Aorta (tissue), 5 donors: Measurements from ENCODE around the gene CDYL. TPM values are rescaled to one million over a fixed set of nuclear protein-coding genes. Genes with fewer than 3 reads are reported as not detected.

Source experiments
- ATAC-seq: fragments of 200-7000 bp; cut with Tn5 transposase; one replicate; pipeline ENCODE4 v1.9.1; 2022; ENCODE audit warnings: moderate library complexity; ENCODE audit not compliant: low FRiP score
- DNase-seq, 2 donors: peaks; one replicate each; pipeline ENCODE4 v3.0.0-alpha.2; 2020
- H3K27ac ChIP-seq, 2 donors: one replicate each; pipeline ENCODE4 v1.5.1; 2013; ENCODE audit warnings: low read length in 2 of 2, mild to moderate bottlenecking in 2 of 2, moderate library complexity in 2 of 2, control low read depth in 1 of 2, inconsistent platforms in 1 of 2, low read depth in 1 of 2
- H3K27me3 ChIP-seq, 2 donors: one replicate each; pipeline ENCODE4 v1.6.1; 2013; ENCODE audit warnings: control low read depth in 1 of 2, low read length in 1 of 2, mild to moderate bottlenecking in 1 of 2, moderate library complexity in 1 of 2; ENCODE audit not compliant: insufficient read depth in 2 of 2, control insufficient read depth in 1 of 2
- H3K36me3 ChIP-seq, 2 donors: one replicate each; pipeline ENCODE4 v1.6.1; 2013; ENCODE audit warnings: control low read depth in 1 of 2, low read length in 1 of 2, mild to moderate bottlenecking in 1 of 2; ENCODE audit not compliant: insufficient read depth in 2 of 2, control insufficient read depth in 1 of 2
- H3K4me1 ChIP-seq, 2 donors: one replicate each; pipeline ENCODE4 v1.6.1; 2013; ENCODE audit warnings: low read length in 2 of 2, control low read depth in 1 of 2, mild to moderate bottlenecking in 1 of 2, moderate library complexity in 1 of 2; ENCODE audit not compliant: insufficient read depth in 2 of 2, control insufficient read depth in 1 of 2
- H3K4me3 ChIP-seq, 2 donors: one replicate each; pipeline ENCODE4 v1.5.1; 2013; ENCODE audit warnings: low read length in 2 of 2, control low read depth in 1 of 2, mild to moderate bottlenecking in 1 of 2
- H3K9me3 ChIP-seq: one replicate; pipeline ENCODE4 v1.6.1; 2013; ENCODE audit warnings: mild to moderate bottlenecking, low read length; ENCODE audit not compliant: control insufficient read depth
- WGBS, 2 donors: extraction: QIAGEN DNeasy Blood & Tissue Kit; methylation state at CpG; one replicate each; pipeline ENCODE4 v1.1.7; 2013; 5-methylcytosine and 5-hydroxymethylcytosine counted together
- intact Hi-C, 2 donors: fragments of 100-400 bp; cut with DNase I; formaldehyde crosslinking; loops; one replicate each; pipeline versions ENCODE4 v1.14.2 to v1.15.0; 2022
- polyA plus RNA-seq, 2 donors: library from polyadenylated mRNA; stranded (reverse); fragments of 200-250 nt; gene quantifications; one replicate each; pipeline ENCODE4 v1.2.3, GENCODE V29; 2013
- total RNA-seq, 2 donors: library from RNA; stranded (reverse); fragmentation: NEBNext Ultra II Directional; extraction: Animal tissue kit (Norgen Biotek cat#: 25700); gene quantifications; one replicate each; pipeline ENCODE4 v1.2.1, GENCODE V29; 2021
- donor health status: healthy with polysubstance abuse.
- donor health status: Bipolar disorder and iron deficiency.
- donor health status: DM: no; HTN: no; CAD: no.
- donor health status: DM: no; HTN: no; CAD: no.
- donor health status: DM: yes; HTN: yes; CAD: no.

CDYL gene
- total and polyA plus RNA-seq, 4 donors = 9.6 to 44.2 (median 26.4) TPM

- no peaks in the 10 kb centered on the region for H3K27me3 ChIP-seq
- intact Hi-C loops = no loop called here
- no peaks in the 10 kb centered on the region for H3K4me1 ChIP-seq
- no peaks in the 10 kb centered on the region for H3K9me3 ChIP-seq
- no peak overlapping the region for H3K4me3 ChIP-seq
- no peak for DNase-seq
- no peak for ATAC-seq
- H3K36me3 ChIP-seq = no peaks in the 10 kb centered on the region
- no peak overlapping the region for H3K27ac ChIP-seq
- WGBS, 2 donors = 69 to 74% methylated on average over 1 of the region's 1 CpG
These were observed 153.0 kb downstream of the CDYL start for GRCh38 chr6:4929097-4929718.

GRCh38 chr6:4930025-4930691 lies 154.0 kb downstream of the CDYL start:
- 95 to 96% methylated on average over 4 of the region's 4 CpGs for WGBS, 2 donors
- no peak overlapping the region for H3K4me3 ChIP-seq
- ATAC-seq (no peak), DNase-seq (no peak)
- no peaks in the 10 kb centered on the region for H3K36me3 ChIP-seq
- intact Hi-C loops = loop anchor here in 1 of 2 donors (10.0 kb wide), 1 partner anchor 615 kb away; no protein-coding TSS in a partner anchor
- no peaks in the 10 kb centered on the region for H3K9me3 ChIP-seq
- H3K27me3 ChIP-seq = no peaks in the 10 kb centered on the region
- no peaks in the 10 kb centered on the region for H3K4me1 ChIP-seq
- no peak overlapping the region for H3K27ac ChIP-seq

- intact Hi-C loops = loop anchor here in 1 of 2 donors (10.0 kb wide), 1 partner anchor 617 kb away; no protein-coding TSS in a partner anchor
- WGBS, 2 donors = 78 to 83% methylated on average over 11 of the region's 11 CpGs
These were observed 155.5 kb downstream of the CDYL start for GRCh38 chr6:4931530-4932227.

GRCh38 chr6:4932228-4932903 lies 156.2 kb downstream of the CDYL start:
- Histone ChIP-seq H3K27ac (no peak overlapping the region), H3K4me1 (no peaks in the 10 kb centered on the region), H3K27me3 (no peaks in the 10 kb centered on the region), H3K36me3 (no peaks in the 10 kb centered on the region), H3K4me3 (no peak overlapping the region), H3K9me3 (no peaks in the 10 kb centered on the region)
- ATAC-seq (no peak), DNase-seq (no peak)
- intact Hi-C loops = loop anchor here in 1 of 2 donors (10.0 kb wide), 1 partner anchor 618 kb away; no protein-coding TSS in a partner anchor
- WGBS, 2 donors = 90 to 91% methylated on average over 8 of the region's 8 CpGs

More at GRCh38 chr6:4931530-4932227, 155.5 kb downstream of the CDYL start:
- no peak for DNase-seq
- H3K27me3 ChIP-seq = no peaks in the 10 kb centered on the region
- no peak for ATAC-seq
- H3K27ac ChIP-seq = no peak overlapping the region
- no peak overlapping the region for H3K4me3 ChIP-seq
- H3K4me1 ChIP-seq = no peaks in the 10 kb centered on the region
- no peaks in the 10 kb centered on the region for H3K36me3 ChIP-seq
- H3K9me3 ChIP-seq = no peaks in the 10 kb centered on the region

GRCh38 chr6:4935486-4935885 lies 159.3 kb downstream of the CDYL start:
- WGBS, 2 donors = 93 to 95% methylated on average over 10 of the region's 10 CpGs
- intact Hi-C loops = loop anchor here (5.0 to 10.0 kb wide), 2 partner anchors 621 to 623 kb away; no protein-coding TSS in a partner anchor

GRCh38 chr6:4935975-4936680 lies 159.9 kb downstream of the CDYL start:
- Histone ChIP-seq H3K9me3 (no peaks in the 10 kb centered on the region), H3K27ac (no peak overlapping the region), H3K4me1 (no peaks in the 10 kb centered on the region), H3K4me3 (no peak overlapping the region), H3K27me3 (no peaks in the 10 kb centered on the region), H3K36me3 (no peaks in the 10 kb centered on the region)
- ATAC-seq (no peak), DNase-seq (no peak)
- 71 to 73% methylated on average over 13 of the region's 13 CpGs for WGBS, 2 donors
- intact Hi-C loops = loop anchor here (5.0 to 10.0 kb wide), 2 partner anchors 621 to 624 kb away; no protein-coding TSS in a partner anchor

More at GRCh38 chr6:4935486-4935885, 159.3 kb downstream of the CDYL start:
- no peaks in the 10 kb centered on the region for H3K36me3 ChIP-seq
- DNase-seq = peak in 1 of 2 donors; percentile 40
- H3K27me3 ChIP-seq = no peaks in the 10 kb centered on the region
- no peaks in the 10 kb centered on the region for H3K9me3 ChIP-seq
- H3K4me3 ChIP-seq = no peak overlapping the region
- no peak for ATAC-seq
- H3K27ac ChIP-seq = no peak overlapping the region
- no peaks in the 10 kb centered on the region for H3K4me1 ChIP-seq

GRCh38 chr6:4936681-4937041 lies 160.5 kb downstream of the CDYL start:
- H3K27ac ChIP-seq = no peak overlapping the region
- intact Hi-C loops = loop anchor here (5.0 to 10.0 kb wide), 2 partner anchors 622 to 624 kb away; no protein-coding TSS in a partner anchor
- H3K9me3 ChIP-seq = no peaks in the 10 kb centered on the region
- no peaks in the 10 kb centered on the region for H3K27me3 ChIP-seq
- H3K4me3 ChIP-seq = no peak overlapping the region
- no peak for DNase-seq
- no peaks in the 10 kb centered on the region for H3K36me3 ChIP-seq
- ATAC-seq = no peak
- H3K4me1 ChIP-seq = no peaks in the 10 kb centered on the region
- WGBS, 2 donors = 4% methylated on average over 4 of the region's 4 CpGs

- no peak overlapping the region for H3K4me3 ChIP-seq
- WGBS, 2 donors = 93 to 94% methylated on average over 9 of the region's 9 CpGs
- no peaks in the 10 kb centered on the region for H3K9me3 ChIP-seq
- H3K27me3 ChIP-seq = no peaks in the 10 kb centered on the region
- H3K4me1 ChIP-seq = no peaks in the 10 kb centered on the region
- no peaks in the 10 kb centered on the region for H3K36me3 ChIP-seq
- no peak for DNase-seq
- H3K27ac ChIP-seq = no peak overlapping the region
- intact Hi-C loops = loop anchor here (5.0 to 10.0 kb wide), 2 partner anchors 623 to 625 kb away; no protein-coding TSS in a partner anchor
- no peak for ATAC-seq
These were observed 161.2 kb downstream of the CDYL start for GRCh38 chr6:4937414-4937813.
